GM12892 (cell line): ENCODE measurements around the gene SH3BP4.

Experiments
- DNase-seq: peaks from one replicate; pipeline ENCODE4 v3.0.0; 2011; ENCODE audit not compliant: insufficient read length
- FAIRE-seq: peaks from 2 replicates; lab custom pipeline; 2011; peaks lifted over from hg19 to GRCh38; lab: Jason Lieb, UNC
- POLR2A ChIP-seq: IDR thresholded peaks from 2 replicates; pipeline ENCODE4 v1.6.1; 2011; ENCODE audit warnings: low read depth, low read length, control low read depth
- POLR2AphosphoS5 ChIP-seq: IDR thresholded peaks from 2 replicates; pipeline ENCODE4 v1.6.1; 2011; ENCODE audit warnings: low read depth, low read length, control low read depth
- TAF1 ChIP-seq: IDR thresholded peaks from 2 replicates; pipeline ENCODE4 v1.6.1; 2011; ENCODE audit warnings: low read depth, mild to moderate bottlenecking, control low read depth, low read length, borderline replicate concordance

Gene SH3BP4

GRCh38 chr2:235098269-235098668, 146.5 kb downstream of the SH3BP4 start:
- DNase-seq (no peak), FAIRE-seq (no peak)
- TF ChIP-seq TAF1 (no peak), POLR2A (no peak), POLR2AphosphoS5 (no peak)

DNA sequence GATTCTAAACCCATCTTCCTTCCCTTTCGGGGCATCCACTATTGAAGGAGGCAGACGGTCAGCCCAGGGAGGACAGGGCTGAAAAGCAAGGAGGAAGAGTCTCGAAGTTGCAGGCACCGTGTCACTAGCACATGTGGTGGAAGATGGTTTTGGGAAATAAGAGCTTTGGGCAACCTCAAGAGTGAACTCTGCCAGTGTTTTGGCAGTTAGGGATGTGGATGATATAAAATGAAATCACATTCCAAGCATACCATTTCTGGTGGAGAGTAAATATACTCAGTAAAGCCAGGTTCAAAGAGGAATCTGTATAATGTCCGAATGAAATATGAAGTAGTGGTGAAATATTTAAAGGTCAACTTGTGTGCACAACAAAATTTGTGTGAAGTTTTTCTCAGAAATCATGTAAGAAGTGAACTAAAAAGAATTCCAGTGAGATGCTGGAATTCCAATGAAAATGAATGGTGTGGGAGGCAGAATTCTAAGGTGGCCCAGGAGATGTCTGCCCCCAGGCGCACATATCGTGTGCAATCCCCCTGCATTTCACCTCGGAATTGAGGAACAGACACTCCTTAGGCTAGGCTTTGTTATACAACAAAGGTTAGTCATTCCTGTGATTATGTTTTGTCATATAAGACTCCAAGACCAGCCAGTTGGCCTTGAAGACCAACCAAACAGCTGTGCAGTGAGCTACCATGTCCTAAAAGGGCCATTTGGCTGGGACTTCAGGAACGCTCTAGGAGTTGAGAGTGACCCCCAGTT, 147.1 kb downstream of the SH3BP4 start:
- no peak for TF ChIP-seq TAF1
- TF ChIP-seq POLR2A: no peak
- no peak for TF ChIP-seq POLR2AphosphoS5
- DNase-seq: no peak
- no peak for FAIRE-seq

DNA sequence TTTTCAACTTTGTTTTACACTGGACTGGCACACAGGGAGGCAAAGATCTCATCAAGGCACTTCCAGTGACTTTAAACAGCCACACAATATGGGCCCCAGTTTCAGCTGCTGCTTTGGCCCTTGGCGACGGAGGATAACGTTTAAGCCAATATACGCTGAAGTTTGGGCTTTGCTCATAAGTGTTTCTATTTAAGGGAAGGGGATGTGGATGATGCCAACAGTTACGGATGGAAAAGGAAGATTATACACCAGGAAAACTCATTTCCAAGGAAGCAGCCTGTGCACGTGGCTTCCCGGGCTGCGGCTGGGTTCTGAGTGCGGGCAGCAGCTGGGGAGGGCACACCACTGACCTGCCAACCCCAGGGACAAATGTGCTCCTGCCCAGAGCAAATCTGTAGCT, 151.1 kb downstream of the SH3BP4 start:
- DNase-seq: no peak
- FAIRE-seq: no peak
- TF ChIP-seq POLR2A: no peak
- TF ChIP-seq TAF1: no peak
